Endothelial cell of umbilical vein (primary cell): ENCODE data around the gene PUDP.

Experiments
- EZH2 ChIP-seq: IDR thresholded peaks from 2 replicates; pipeline ENCODE4 v1.6.1; 2012; ENCODE audit warnings: borderline replicate concordance, low read depth, mild to moderate bottlenecking, moderate library complexity, low read length, inconsistent platforms; ENCODE audit not compliant: severe bottlenecking
- POLR2A ChIP-seq: IDR thresholded peaks from 2 replicates; pipeline ENCODE4 v1.6.1; 2012; ENCODE audit warnings: low read depth, mild to moderate bottlenecking, control low read depth, low read length
- TF ChIP-seq, protein P1 (sequence below), 2 donors: IDR thresholded peaks; 1 replicate in 1 of 2; 2 replicates in 1 of 2; pipeline ENCODE4 v1.5.1; 2011; ENCODE audit warnings: low read length in 2 of 2, mild to moderate bottlenecking in 2 of 2, moderate library complexity in 2 of 2, control low read depth in 1 of 2, inconsistent platforms in 1 of 2, low read depth in 1 of 2; ENCODE audit not compliant: insufficient read depth in 1 of 2; ENCODE audit errors: extremely low read depth in 1 of 2

DNA sequence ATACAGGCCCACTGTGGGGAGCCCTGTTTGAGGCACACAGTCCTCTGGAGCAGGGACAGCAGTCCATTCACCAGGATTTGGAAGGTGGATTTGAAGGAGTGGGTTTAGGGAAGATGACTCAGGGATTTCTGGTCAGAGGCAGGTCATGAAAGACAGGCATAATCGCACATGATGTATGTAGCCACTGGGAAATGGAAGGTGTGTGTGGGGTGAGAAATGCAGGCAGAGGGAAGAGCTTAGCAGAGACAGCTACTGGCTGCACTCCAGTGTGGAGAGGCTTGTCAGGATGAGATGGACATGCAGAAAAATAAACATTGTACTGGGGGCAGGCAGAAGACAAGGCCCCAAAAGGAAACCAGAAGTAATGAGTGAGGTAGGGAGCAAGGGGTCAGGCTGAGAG, 85.7 kb downstream of the PUDP start:
- TF ChIP-seq, protein P1, sequence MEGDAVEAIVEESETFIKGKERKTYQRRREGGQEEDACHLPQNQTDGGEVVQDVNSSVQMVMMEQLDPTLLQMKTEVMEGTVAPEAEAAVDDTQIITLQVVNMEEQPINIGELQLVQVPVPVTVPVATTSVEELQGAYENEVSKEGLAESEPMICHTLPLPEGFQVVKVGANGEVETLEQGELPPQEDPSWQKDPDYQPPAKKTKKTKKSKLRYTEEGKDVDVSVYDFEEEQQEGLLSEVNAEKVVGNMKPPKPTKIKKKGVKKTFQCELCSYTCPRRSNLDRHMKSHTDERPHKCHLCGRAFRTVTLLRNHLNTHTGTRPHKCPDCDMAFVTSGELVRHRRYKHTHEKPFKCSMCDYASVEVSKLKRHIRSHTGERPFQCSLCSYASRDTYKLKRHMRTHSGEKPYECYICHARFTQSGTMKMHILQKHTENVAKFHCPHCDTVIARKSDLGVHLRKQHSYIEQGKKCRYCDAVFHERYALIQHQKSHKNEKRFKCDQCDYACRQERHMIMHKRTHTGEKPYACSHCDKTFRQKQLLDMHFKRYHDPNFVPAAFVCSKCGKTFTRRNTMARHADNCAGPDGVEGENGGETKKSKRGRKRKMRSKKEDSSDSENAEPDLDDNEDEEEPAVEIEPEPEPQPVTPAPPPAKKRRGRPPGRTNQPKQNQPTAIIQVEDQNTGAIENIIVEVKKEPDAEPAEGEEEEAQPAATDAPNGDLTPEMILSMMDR (IDR thresholded peaks at IDR 0.05; ENCODE audit: extremely low read depth in 1 of 2, insufficient read depth in 1 of 2, low read depth in 1 of 2, low read length in 2 of 2) = no peak
- TF ChIP-seq POLR2A (no peak), EZH2 (no peak)
